Vagina (tissue), 2 donors: ENCODE measurements around the gene MT1G.

Experiments used
- CTCF ChIP-seq, 3 experiments: fragments of 450-650 bp in 2 of 3; fragments of 200-600 bp in 1 of 3; sonication (generic) in 1 of 3; IDR thresholded peaks; one replicate each; pipeline ENCODE4 v1.5.1; 2017 to 2019; ENCODE audit warnings: antibody characterized with exemption in 3 of 3, mild to moderate bottlenecking in 2 of 3, moderate library complexity in 2 of 3
- POLR2AphosphoS5 ChIP-seq, 2 donors: sonication (generic); formaldehyde crosslinking; IDR thresholded peaks; one replicate each; pipeline ENCODE4 v1.9.0; 2017; ENCODE audit warnings: antibody characterized with exemption in 2 of 2, mild to moderate bottlenecking in 2 of 2, low read depth in 1 of 2; ENCODE audit not compliant: insufficient read depth in 1 of 2

- TF ChIP-seq CTCF (IDR thresholded peaks at IDR 0.05) (no peak), POLR2AphosphoS5 (IDR thresholded peaks at IDR 0.05; ENCODE audit: insufficient read depth in 1 of 2, low read depth in 1 of 2) (no peak)
These were observed 36.7 kb downstream of the MT1G start for GRCh38 chr16:56631197-56631596.
